Measurements from ENCODE around the gene CAVIN3. TPM values are rescaled to one million over a fixed set of nuclear protein-coding genes. Genes with fewer than 3 reads are reported as not detected.

CAVIN3 gene, protein sequence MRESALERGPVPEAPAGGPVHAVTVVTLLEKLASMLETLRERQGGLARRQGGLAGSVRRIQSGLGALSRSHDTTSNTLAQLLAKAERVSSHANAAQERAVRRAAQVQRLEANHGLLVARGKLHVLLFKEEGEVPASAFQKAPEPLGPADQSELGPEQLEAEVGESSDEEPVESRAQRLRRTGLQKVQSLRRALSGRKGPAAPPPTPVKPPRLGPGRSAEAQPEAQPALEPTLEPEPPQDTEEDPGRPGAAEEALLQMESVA
- 30.7 and 32.0 TPM in 2 replicates for total RNA-seq
- long read RNA-seq, transcript CAVIN3-201 (2 exons, 1,174 nt), result major isoform, 8 of 9 reads
- long read RNA-seq, partial matches to known transcripts, result 0 of 9 reads
- long read RNA-seq, other reads (novel, unspliced or antisense), result 1 of 9 reads

DNA sequence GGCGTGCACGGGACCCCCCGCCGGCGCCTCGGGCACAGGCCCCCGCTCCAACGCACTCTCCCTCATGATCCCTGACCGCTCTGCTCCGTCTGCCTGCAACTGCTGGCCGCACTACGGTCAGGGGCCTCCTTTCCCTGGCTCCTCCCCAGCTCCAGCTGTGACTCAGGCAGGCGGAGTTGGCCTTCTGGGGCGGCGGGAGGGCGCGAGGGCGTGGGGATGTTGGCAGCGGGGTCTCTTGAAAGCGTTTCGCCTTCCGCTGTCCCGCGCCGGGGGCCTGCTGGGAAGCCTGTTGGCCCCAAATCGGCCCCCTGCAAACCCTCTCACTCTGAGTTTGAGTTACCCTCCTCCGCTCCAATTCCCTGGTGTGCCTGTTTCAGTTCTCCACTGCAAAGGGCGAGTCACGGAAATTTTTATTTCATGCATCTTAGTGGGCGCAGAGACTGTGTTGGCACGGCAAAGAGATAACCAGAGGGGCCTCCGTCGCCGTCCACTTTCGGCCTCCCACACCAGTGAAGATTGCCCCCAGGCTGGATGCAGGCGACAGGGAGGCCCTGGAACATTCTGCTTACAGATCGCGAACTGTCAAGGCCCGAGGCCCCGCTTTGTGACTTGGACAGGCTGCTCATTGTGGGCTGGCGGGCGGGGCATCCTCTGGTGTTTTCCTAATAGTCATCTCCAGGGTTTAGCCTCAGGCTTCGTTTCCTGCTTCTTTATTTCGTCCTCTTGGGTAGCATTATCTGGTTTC lies at the start of gene CAVIN3:
CAVIN3 (minus strand) TSS at position 91 of the 745 bp plus-strand sequence; CDS start at position 66, 25 bp downstream.
- no peaks in the 10 kb centered on the region for H3K9me3 Mint-ChIP-seq (ENCODE audit: unreplicated experiment)
- TF ChIP-seq CTCF (IDR thresholded peaks at IDR 0.05), result no peak
- DNase-seq (ENCODE audit: extremely low spot score, unreplicated experiment), result peak; percentile 88
- peak within 1 kb of the TSS; percentile 76 for H3K4me3 Mint-ChIP-seq (ENCODE audit: unreplicated experiment)
- H3K4me1 Mint-ChIP-seq (ENCODE audit: unreplicated experiment), result peaks cover 54% of the 10 kb centered on the region
- H3K27ac Mint-ChIP-seq (ENCODE audit: unreplicated experiment), result peak within 1 kb of the TSS; percentile 97
- H3K27me3 Mint-ChIP-seq (ENCODE audit: unreplicated experiment), result no peaks in the 10 kb centered on the region
- no peaks in the 10 kb centered on the region for H3K36me3 Mint-ChIP-seq (ENCODE audit: unreplicated experiment)

- TF ChIP-seq CTCF (IDR thresholded peaks at IDR 0.05), result no peak
- H3K27me3 Mint-ChIP-seq (ENCODE audit: unreplicated experiment), result no peaks in the 10 kb centered on the region
- H3K4me3 Mint-ChIP-seq (ENCODE audit: unreplicated experiment), result no peak overlapping the region
- no peaks in the 10 kb centered on the region for H3K9me3 Mint-ChIP-seq (ENCODE audit: unreplicated experiment)
- H3K36me3 Mint-ChIP-seq (ENCODE audit: unreplicated experiment), result no peaks in the 10 kb centered on the region
- no peaks in the 10 kb centered on the region for H3K4me1 Mint-ChIP-seq (ENCODE audit: unreplicated experiment)
- DNase-seq (ENCODE audit: extremely low spot score, unreplicated experiment), result no peak
- no peak overlapping the region for H3K27ac Mint-ChIP-seq (ENCODE audit: unreplicated experiment)
Observed at GRCh38 chr11:6365659-6366058, 45.4 kb upstream of the CAVIN3 start.

GRCh38 chr11:6362873-6363678 lies 42.8 kb upstream of the CAVIN3 start:
- no peak overlapping the region for H3K4me3 Mint-ChIP-seq (ENCODE audit: unreplicated experiment)
- DNase-seq (ENCODE audit: extremely low spot score, unreplicated experiment), result peak; percentile 91
- H3K4me1 Mint-ChIP-seq (ENCODE audit: unreplicated experiment), result peaks cover 12% of the 10 kb centered on the region
- H3K27me3 Mint-ChIP-seq (ENCODE audit: unreplicated experiment), result no peaks in the 10 kb centered on the region
- H3K36me3 Mint-ChIP-seq (ENCODE audit: unreplicated experiment), result no peaks in the 10 kb centered on the region
- TF ChIP-seq CTCF (IDR thresholded peaks at IDR 0.05), result peak; percentile 96
- H3K27ac Mint-ChIP-seq (ENCODE audit: unreplicated experiment), result no peak overlapping the region
- no peaks in the 10 kb centered on the region for H3K9me3 Mint-ChIP-seq (ENCODE audit: unreplicated experiment)

GRCh38 chr11:6362185-6362872 lies 42.0 kb upstream of the CAVIN3 start:
- TF ChIP-seq CTCF (IDR thresholded peaks at IDR 0.05), result no peak
- Mint-ChIP-seq H3K36me3 (ENCODE audit: unreplicated experiment) (no peaks in the 10 kb centered on the region), H3K27me3 (ENCODE audit: unreplicated experiment) (no peaks in the 10 kb centered on the region), H3K27ac (ENCODE audit: unreplicated experiment) (no peak overlapping the region), H3K4me1 (ENCODE audit: unreplicated experiment) (peaks cover 18% of the 10 kb centered on the region), H3K9me3 (ENCODE audit: unreplicated experiment) (no peaks in the 10 kb centered on the region), H3K4me3 (ENCODE audit: unreplicated experiment) (no peak overlapping the region)
- no peak for DNase-seq (ENCODE audit: extremely low spot score, unreplicated experiment)

Data from osteocyte (in vitro differentiated cells).